SHP77 (cell line): Measurements from ENCODE around the gene SGCD.

ENCODE experiments used
- DNase-seq, 2 experiments: peaks; one replicate each; lab custom pipeline; 2025; lab: John Stamatoyannopoulos, UW

Gene SGCD

DNA sequence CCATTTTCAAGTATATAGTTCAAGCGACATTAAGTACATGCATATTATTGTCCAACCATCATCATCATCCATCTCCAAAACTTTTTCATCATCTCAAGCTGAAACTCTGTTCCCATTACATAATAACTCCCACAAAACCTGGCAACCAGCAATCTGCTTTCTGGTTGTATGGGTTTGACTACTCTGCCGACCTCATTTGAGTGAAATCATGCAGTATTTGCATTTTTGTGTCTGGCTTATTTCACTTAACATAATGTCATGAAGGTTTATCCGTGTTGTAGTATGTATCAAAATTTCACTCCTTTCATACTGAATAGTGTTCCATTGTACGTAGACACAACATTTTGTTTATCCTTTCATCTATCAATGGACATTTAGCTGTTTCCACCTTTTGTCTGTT lies 74.8 kb downstream of the SGCD start:
- DNase-seq = no peak

DNA sequence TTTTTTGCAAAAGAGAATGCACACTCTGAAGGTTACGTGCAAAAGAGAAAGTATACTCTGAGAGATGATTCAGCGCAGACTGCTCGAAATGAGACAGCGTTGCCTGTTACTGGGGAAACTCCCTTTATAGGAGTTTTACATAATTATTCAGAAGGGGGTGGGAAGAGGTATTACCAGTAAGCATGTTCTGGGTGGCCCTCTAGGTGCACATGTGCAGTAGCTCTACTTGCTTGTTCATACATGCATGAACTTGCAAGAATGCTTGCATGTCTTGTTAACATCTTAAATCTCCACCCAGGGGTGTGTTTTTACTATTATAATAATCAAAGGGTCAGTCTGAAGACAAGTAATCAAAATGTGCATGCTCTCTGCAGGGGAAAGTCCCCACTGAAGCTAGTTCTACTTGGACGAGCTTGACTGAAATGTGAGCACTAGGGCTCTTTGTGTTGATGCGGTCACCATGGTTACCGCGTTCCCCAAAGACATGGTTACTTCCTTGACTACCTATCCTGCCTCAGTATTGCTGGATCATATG lies 75.5 kb downstream of the SGCD start:
- DNase-seq = no peak

DNA sequence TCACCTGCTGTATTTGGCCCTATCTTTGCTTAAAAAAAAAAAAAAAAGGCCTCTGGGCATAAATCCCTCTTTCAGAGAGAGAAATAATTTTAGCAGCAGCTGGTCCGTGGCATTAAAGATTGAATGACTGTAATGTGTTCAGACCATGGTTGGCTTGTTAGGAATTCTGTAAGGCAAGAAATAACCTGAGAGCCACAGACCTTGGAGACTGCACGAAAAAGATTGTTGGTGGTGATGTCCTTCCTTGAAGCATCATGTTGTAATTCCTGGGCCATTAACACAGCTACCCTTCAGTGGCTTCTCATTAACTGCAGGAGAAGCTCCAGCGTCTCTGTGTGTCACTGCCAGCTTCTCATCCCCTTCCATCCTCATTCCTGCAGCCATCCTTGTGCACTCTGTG lies 79.0 kb downstream of the SGCD start:
- no peak for DNase-seq

DNA sequence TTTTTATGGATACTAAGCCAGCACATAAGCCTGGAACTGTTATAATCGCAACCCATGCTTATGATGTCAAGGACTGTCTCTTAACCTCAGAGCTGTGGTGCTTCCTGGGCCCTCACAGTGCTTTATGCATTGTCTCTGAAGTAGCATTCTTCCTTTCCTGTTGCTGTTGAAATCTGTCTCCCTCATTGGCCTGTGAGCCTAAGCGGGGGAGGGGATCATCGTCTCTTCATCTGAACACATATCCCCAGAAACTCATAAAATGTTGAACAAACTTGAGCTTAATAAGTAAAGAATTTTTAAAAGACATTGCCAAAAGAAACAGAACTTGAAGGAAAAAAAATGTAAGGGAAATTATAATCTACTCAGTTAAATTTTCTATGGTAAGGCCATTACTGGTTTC lies 80.3 kb downstream of the SGCD start:
- no peak for DNase-seq

DNA sequence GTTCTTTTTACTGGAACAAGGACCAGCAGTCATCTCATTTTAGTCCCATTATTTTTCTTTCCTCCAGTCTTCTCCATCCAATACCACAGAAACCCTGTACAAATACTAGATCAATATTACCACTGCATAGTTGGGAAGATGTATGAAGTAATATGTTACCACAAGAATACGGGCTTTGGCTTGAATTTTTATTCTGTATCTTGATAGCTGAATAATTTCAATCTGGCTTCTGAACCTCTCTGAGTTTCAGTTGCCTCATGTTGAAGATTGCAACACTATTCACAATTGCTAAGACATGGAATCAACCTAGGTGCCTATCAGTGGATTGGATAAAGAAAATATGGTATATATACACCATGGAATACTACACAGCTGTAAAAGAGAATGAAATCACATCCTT lies 82.9 kb downstream of the SGCD start:
- no peak for DNase-seq

DNA sequence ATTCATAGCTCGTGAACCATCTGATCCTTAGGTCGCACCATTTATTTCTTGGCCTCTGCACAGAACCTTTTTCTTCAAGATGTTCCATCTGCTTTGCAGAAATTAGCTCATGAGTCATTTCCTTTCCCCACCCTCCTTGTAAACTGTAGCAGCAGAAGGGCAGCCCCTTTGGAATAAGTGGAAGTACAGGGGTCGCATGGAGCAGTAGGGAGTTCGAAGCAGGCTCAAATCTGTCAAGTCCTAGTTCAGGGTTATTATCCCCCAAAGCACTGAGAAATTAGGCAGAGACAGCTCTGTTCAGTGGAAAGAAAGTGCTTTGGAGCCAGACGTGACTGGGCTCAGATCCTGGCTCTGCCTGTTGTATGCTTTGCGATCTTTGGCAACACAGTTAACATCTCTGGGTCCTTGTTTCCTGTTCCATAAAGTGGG lies 84.2 kb downstream of the SGCD start:
- DNase-seq = no peak

DNA sequence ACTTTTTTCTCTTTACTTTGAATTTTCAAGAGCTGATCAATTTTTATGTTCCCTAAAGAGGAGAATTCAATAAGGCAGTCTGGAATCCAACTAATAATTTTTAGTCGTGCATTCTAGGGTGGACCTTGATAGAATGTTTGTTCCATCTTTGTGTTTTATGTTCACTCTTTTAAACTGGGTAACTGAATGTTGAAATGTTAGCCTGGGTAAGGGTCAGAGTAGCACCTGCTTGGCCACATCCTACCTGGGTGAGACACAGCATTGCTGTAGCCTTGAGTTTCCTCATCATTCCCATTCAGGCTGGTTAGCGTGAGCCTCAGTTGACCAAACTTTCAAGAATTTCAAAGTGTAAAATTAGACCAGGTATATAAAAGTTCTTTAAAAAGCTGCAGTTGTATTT lies 85.0 kb downstream of the SGCD start:
- DNase-seq = no peak

DNA sequence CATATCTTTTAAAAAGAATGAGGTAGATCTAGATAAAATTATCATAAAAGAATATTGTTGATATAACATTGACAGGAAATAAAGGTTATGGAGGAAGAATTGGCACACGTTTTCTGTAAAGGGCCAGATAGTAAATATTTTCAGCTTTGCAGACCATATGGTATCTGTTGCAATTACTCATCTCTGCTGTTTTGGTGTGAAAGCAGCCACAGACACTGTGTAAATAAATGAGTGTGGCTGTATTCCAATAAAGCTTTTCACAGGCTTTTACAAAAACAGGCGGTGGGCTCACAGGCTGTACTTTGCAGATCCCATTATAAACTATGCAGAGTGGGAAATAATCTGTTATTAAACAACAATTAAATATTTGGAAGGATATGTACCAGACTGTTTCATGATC lies 87.4 kb downstream of the SGCD start:
- peak; percentile 4 to 25 for DNase-seq

DNA sequence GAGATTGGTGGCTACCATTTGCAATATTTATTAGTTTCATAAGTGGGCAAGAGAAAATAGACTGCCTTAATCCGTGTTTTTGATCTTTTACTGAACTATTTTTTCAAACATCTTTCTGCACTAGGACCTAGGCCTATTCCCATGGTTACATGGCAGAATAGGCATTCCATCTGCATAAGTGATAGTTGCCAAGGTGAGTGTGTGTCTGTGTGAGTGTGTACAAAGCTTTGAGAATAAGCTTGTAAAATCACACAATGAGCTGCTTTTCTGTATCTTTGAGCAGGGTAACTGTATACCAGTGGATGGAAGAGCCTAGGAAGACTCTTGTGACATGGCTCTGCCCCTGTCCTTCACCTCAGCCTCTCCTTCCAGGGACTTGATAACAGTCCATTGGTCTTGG lies 92.7 kb downstream of the SGCD start:
- no peak for DNase-seq

DNA sequence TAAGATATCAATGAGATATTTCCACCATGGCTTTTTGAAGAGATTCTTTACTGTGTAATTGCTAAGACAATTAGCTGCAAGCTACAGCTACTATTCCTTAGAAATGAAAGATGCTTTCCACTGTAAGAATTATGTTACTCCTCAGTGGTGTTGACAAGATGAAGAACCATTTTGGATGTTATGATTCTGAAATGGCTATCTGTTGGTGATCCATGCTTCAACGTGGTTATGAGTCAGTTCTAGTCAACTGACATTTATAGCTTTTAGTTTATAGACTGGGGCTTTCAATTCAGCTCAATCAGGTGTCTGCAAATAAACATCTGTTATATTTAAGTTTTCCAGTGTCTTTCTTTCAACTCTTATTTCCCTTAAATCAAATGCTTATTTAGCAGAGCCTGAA lies 93.7 kb downstream of the SGCD start:
- no peak for DNase-seq

DNA sequence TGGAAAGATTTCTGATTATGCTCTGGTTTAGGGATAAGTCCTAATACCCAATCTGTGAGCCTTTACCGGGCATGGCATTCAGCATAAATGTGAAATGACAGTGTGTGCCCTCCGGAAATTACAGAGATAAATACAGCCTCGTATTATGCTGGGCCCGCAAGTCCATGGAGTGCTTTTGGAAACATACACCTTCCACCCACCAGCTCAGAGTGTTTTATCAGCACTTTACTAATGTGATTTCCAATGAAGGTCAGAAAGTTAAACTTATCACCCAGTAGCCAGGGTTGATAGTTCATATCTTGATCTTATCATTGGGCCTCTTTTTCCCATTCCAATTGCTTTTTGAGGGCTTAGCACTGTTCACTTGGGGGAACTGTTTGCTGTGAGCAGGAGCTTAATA lies 94.8 kb downstream of the SGCD start:
- DNase-seq = no peak

DNA sequence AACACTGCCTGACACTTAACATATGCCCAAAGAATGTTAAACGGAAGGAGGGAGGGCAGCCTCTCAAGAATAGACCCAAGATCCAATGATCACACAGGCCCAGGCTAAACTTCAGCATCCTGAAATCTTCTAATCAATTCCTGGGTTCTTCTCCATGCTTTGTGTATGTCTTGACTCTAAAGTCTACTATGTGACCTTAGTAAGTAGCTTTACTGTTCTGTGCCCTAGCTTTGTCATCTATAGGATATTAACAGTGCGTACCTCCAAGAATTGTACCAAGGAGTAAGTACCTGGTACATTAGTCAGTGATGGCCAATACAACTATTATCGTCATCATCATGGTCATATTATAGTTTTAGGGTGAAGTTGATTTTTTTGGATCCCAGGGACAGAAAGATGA lies 96.6 kb downstream of the SGCD start:
- DNase-seq = no peak

DNA sequence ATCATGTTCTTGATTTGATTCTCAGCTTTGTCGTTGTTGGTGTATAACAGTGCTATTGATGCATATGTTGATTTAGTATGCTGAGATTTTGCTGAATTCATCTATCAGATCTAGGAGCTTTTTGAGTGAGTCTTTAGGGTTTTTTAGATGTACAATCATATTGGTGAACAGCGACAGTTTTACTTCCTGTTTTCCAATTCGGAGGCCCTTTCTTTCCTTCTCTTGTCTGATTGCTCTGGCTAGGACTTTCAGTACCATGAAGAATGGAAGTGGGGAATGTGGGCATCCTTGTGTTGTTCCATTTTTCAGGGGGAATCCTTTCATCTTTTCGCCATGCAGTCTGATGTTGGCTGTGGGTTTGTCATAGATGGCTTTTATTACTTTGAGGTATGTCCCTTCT lies 100.4 kb downstream of the SGCD start:
- DNase-seq = no peak

DNA sequence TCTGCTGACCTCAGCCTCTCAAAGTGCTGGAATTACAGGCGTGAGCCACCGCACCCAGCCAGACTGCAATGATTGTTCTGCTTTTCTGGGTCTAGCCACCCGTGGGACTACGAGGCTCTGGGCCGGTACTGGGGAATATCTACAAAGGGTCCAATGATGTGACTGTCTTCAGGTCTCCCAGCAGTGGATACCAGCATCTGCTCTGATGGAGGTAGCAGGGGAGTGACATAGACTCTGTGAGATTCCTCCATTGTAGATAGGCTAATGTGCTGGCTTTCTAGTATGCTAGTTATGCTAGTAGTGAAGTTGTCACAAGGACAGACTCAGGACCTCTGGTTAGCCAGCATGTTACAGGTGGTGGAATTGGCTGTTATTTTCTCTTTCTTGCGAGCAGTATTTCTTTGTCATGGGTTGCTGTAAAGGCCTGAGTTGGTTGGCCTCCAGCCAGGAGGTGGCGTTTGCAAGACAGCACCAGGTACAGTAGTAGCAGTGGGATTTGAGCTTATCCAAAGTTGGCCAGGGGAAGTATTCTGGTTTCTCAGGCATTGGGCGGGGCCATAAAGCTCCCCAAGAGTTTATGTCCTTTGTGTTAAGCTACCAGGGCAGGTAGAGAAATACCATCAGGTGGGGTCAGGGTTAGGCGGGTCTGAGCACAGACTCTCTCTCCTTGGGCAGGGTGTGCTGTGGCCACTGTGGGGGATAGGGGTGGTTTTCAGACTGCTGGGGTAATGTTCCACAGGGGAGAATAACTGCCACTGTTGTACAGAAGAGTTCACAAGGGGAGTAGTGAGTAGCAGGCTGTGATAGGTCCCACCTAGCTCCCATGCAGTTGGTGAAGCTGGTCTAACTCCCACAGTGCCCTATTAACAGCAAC lies 105.2 kb downstream of the SGCD start:
- no peak for DNase-seq

DNA sequence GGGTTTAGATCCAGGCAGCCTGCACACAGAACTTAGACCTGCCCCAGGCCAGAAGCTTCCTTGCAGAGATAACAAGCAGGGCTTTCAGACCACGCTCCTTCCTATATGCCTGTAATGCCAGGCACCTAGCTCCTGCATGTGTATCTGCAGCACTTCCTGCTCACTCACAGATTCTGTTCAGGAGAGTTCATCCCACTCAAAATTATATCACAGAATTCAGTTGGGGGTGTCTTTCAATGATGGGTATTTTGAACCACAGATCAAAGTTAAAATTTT lies 105.8 kb downstream of the SGCD start:
- no peak for DNase-seq

DNA sequence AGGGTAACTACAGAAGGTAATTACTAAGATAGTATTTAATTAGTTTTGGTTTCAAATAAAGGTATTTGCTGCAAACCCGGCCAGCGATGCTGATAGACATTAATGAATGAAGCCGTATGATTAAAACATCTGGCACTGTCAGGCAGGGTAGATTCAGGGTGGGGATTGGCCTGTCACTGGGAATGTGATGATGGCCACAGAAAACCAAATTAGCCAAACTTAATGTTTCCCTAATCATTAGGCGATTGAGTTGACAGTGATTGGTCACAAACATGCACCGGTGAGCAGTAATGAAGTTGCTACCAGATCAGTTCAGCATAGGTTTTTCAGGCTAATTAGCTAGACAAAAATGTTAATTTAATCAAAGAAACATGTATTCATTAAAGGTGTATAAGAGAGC lies 107.5 kb downstream of the SGCD start:
- no peak for DNase-seq

DNA sequence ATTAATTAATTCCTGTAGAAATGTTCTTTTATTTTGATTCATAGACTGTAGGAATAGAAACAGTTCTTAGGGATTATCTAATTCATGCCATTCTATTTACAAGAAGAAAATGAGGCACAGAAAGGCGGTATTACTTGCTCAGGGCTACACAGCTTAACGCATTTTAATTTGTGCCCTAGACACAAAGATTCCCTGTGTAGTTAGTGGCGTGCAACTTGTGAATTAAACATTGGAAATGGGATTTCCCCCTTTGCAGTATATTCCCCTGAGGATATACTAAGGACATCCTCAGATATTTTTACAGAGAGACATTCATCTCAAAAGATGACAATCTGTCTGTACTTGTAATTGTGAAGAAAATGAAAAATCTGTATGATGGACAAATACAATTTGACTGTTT lies 108.1 kb downstream of the SGCD start:
- DNase-seq = no peak

DNA sequence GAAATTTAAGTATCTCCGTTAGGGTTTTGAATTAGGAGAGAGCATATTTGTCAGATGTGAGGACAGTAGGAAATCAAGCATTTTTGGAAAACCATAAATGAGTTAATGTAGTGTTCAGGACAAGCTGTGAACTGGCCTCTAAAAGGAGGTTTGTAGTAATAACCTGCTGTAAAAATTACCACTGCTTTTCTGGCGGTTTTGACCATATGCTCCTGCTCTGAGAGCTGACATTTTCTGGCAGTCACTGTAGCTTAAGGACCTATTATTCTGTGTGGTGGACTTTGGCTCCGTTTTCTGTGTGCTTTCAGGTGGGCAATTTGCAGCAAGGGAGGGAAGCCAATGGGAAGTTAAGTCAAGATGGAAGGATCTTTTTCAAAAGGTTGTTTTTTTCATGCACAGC lies 111.1 kb downstream of the SGCD start:
- DNase-seq = no peak

DNA sequence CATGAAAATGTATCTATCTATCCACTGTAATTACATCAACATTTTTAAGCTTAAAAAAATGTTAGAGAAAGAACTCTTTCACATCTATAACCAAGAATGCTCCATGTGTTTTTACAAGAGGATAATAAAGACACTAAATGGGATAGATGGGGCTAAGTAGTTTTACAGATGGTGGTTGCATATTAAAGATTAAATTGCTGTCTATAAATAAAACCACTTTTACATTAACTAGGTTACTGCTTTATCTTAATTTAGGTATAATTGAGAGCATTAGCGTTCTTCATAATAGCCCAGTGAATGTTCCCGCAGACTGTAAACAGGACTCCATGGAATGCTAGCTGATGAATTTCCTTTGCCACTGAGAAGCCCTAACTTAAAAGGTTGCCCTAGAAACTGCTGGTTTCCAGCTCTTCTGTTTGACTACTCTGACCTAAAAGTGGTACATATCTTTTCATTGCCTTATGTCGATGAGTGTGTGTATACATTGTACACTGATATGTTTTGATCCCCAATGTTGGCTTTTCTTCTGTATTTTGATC lies 117.9 kb downstream of the SGCD start:
- DNase-seq = no peak

DNA sequence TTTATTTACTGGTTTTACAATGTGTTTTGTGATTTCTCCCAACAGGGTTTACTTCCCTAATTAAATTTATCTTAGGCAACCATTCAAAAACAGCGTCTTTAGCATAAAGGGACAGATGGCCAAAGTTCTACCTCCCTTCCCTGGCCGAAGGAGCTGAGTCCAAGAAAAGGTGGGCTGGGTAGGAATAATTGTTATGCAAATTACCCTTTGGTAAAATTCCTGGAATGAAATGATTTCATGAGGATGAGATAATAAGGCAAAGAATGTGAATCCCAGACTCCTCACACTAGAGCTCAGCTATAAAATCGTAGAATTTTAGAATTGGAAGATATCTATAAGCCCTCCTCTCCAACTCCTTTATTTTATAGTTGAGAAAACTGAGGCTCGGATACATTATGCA lies 119.6 kb downstream of the SGCD start:
- DNase-seq = no peak

DNA sequence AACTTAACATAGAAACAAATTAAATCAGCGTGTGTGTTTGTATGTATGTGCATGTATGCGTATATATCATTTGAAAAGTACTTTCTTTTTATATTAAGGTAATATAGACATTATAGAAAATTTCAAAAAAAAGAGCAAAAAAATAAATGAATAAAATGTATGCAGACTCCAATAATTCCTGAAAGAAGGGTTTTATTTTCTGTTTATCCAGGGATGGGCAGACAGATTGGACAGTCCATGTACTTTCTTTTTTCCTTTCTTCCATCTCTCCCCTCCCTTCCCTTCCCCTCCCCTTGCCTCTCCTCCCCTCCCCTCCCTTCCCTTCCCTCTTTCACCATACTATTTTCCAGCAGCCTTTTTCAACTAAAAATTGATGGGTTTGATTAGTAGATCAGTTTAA lies 123.8 kb downstream of the SGCD start:
- DNase-seq = no peak

DNA sequence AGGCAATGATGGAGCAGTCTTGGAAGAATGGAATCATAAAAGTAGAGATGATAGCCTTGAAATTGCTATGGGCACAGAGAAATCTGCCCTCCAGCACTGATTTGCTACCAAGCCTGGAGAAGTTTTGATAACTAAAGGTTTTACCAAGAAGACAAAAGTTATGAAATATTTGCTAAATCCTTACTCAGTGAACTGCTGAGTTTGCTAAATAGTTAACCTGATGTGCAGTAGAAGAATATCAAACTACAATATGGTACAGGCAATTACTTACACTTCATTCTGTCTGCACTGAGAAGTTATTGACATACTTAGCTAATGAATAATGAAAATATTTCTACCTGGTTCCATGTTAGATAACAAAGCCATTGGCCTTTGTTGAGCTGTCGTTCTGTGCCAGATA lies 124.5 kb downstream of the SGCD start:
- DNase-seq = no peak

DNA sequence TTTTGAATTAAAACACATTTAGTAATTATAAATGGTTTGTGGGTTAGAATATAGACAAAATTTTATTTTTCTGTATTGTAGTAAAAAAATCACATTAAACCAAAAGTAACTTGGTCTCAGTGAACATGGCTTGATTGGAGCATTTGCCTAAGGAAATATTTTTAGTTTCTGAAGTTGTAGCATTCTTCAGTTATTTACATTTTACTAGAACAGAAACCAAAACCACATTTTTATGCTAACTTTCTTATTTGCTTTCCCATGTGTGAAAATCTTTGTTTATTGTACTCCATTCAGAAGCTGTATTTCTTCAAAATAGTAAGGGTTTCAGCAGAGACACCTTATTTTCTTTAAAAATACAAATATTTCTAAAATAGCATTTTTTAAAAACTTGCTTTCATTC lies 129.9 kb downstream of the SGCD start:
- no peak for DNase-seq

DNA sequence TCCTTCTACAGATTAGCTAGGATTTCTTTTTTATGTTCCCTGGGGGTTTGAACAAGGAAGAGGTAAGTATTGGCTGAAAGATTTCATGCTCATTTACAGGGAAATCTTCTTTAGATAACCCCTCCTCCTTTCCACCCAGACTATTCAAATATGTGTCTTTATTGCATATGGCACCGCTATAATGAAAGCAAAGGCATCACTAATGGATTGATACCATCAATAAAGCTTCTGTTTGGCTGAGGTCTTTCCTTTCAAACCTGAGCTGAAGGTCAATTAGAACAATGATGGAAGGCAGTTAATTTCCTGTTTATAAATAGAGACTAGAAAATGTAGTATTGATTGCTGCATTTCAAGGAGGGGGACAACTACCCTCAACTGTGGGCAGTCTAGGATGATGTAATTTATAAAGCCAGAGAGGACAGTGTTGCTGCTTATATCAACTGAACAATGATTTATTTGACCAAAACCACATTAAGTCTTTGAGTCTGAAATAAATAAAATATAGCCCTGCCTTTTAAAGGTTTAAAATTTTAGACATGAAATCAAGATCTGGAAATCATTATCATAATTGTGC lies 132.9 kb downstream of the SGCD start:
- no peak for DNase-seq
